BE2C (cell line): ENCODE data around the gene DPPA4.
"Not testable (repeated sequence)": the region's sequence is repeated elsewhere in the genome, so short reads cannot be mapped to it uniquely, and the experiment has no call there.

Experiments used
- DNase-seq: peaks from one replicate; pipeline ENCODE4 v3.0.0-alpha.2; 2020
- H3K27me3 ChIP-seq: fragments of 250-450 bp; sonication (Bioruptor Pico); 2 replicates; pipeline ENCODE4 v1.5.1; 2020; ENCODE audit warnings: mild to moderate bottlenecking
- H3K36me3 ChIP-seq: fragments of 250-450 bp; sonication (Bioruptor Pico); 2 replicates; pipeline ENCODE4 v1.5.1; 2020; ENCODE audit warnings: mild to moderate bottlenecking
- H3K4me1 ChIP-seq: fragments of 250-450 bp; sonication (Bioruptor Pico); 2 replicates; pipeline ENCODE4 v1.5.1; 2020
- H3K4me3 ChIP-seq: 2 replicates; pipeline ENCODE4 v1.5.1; 2011; ENCODE audit warnings: low read depth, low read length
- H3K9me3 ChIP-seq: fragments of 250-450 bp; sonication (Bioruptor Pico); 2 replicates; pipeline ENCODE4 v1.5.1; 2020
- TF ChIP-seq, protein P1 (sequence below): IDR thresholded peaks from 2 replicates; pipeline ENCODE4 v1.5.1; 2012; ENCODE audit warnings: mild to moderate bottlenecking, low read depth, low read length

DPPA4 gene

DNA sequence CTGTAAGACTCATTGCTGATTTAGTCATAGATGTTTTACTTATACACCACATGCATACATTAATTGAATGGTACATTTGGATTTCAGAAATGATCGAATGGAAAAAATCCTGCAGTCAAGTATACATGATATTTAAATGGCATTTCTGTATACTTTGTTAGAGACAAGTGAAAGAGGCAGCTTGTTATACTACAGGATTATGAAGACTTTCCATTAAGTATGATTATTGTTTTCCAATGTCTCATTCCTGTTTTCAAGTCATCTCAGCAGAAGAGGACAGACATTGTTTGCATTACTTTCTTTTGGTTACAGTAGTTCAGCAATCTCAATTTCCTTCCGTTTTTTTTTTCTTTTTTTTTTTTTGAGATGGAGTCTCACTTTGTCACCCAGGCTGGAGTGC, 36.6 kb upstream of the DPPA4 start:
- H3K36me3 ChIP-seq, result no peaks in the 10 kb centered on the region
- no peaks in the 10 kb centered on the region for H3K9me3 ChIP-seq
- H3K4me1 ChIP-seq, result no peaks in the 10 kb centered on the region
- DNase-seq, result no peak
- H3K27me3 ChIP-seq, result no peaks in the 10 kb centered on the region
- TF ChIP-seq, protein P1, sequence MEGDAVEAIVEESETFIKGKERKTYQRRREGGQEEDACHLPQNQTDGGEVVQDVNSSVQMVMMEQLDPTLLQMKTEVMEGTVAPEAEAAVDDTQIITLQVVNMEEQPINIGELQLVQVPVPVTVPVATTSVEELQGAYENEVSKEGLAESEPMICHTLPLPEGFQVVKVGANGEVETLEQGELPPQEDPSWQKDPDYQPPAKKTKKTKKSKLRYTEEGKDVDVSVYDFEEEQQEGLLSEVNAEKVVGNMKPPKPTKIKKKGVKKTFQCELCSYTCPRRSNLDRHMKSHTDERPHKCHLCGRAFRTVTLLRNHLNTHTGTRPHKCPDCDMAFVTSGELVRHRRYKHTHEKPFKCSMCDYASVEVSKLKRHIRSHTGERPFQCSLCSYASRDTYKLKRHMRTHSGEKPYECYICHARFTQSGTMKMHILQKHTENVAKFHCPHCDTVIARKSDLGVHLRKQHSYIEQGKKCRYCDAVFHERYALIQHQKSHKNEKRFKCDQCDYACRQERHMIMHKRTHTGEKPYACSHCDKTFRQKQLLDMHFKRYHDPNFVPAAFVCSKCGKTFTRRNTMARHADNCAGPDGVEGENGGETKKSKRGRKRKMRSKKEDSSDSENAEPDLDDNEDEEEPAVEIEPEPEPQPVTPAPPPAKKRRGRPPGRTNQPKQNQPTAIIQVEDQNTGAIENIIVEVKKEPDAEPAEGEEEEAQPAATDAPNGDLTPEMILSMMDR, result no peak
- no peak overlapping the region for H3K4me3 ChIP-seq

DNA sequence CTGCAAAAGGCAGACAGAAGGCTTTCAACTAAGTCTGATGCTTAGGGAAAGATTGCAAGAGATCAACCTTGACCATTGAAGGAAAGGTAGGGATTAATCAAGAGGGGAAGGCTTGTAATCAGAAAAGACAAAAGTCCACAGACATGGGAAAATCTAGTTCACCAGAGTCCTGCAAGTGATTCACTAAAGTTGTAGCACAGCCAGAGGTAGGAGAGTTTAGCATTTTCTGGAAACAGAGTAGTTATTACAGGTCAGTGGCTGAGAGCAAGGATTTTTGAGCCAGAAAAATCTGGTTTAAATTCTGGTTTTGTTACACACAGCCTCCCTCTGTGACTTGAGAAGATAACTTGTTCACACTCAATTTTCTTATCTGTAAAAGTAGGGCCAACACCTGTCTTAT, 35.3 kb upstream of the DPPA4 start:
- Histone ChIP-seq H3K9me3 (no peaks in the 10 kb centered on the region), H3K4me3 (no peak overlapping the region), H3K4me1 (no peaks in the 10 kb centered on the region), H3K36me3 (no peaks in the 10 kb centered on the region), H3K27me3 (no peaks in the 10 kb centered on the region)
- DNase-seq, result no peak
- TF ChIP-seq, protein P1, result no peak

DNA sequence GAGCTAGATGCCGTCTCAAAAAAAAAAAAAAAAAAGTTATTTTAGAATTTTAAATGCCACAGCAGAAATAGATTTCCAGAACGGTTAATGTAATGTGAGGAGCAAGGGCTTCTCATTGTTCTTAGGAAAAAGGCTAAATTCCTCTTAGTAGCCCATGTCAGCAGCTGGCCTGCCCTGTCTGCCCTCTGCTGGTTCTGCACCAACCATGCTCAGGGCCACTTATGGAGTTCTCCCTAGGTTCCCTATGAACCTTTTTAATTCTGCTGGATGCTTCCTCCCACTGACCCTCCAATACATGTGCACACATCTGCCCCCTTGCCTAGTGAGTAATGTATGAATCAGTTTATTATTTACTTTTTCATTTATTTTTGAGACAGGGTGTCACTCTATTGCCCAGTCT, 32.2 kb upstream of the DPPA4 start:
- Histone ChIP-seq H3K27me3 (no peaks in the 10 kb centered on the region), H3K4me1 (no peaks in the 10 kb centered on the region), H3K4me3 (no peak overlapping the region), H3K9me3 (no peaks in the 10 kb centered on the region), H3K36me3 (no peaks in the 10 kb centered on the region)
- TF ChIP-seq, protein P1, result no peak
- no peak for DNase-seq

DNA sequence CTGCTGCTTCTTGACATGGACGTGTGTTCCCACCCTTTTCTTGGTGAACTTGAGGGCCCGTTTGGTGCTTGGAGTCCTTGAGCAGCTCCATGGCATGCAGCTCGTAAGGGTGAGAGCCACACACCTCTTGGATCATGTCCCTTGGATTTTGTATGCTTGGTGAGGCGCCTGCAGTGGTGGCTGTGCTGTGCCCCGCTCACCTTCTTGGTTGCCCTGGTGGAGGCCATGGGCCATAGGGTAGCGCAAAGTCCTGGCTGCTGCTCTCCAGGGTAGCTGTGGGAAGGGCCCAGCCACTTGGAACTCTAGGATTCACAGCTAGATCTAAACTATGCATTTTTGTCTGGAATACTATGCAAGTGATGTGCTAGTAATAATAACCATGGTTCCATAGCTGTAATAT, 26.7 kb upstream of the DPPA4 start:
- no peaks in the 10 kb centered on the region for H3K9me3 ChIP-seq
- H3K4me3 ChIP-seq, result no peak overlapping the region
- H3K36me3 ChIP-seq, result no peaks in the 10 kb centered on the region
- no peaks in the 10 kb centered on the region for H3K4me1 ChIP-seq
- no peaks in the 10 kb centered on the region for H3K27me3 ChIP-seq
- TF ChIP-seq, protein P1, result no peak
- DNase-seq, result no peak

DNA sequence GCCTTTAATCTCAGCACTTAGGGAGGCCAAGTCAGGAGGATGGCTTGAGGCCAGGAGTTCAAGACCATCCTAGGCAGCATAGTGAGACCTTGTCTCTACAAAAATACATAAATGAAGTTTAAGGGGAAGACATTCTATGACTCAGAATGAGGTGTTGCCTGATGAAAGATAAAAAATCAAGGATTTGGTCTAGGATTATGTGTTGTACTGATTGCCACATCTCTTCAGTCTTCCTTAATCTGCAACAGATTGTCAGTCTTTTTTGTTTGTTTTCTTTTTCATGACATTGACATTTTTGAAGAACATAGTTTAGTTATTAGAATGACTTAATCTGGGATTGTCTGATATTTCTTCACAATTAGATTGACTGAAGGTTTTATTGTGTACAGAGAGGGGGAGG, 26.3 kb upstream of the DPPA4 start:
- no peaks in the 10 kb centered on the region for H3K27me3 ChIP-seq
- no peak overlapping the region for H3K4me3 ChIP-seq
- DNase-seq, result no peak
- H3K9me3 ChIP-seq, result no peaks in the 10 kb centered on the region
- no peaks in the 10 kb centered on the region for H3K4me1 ChIP-seq
- TF ChIP-seq, protein P1, result no peak
- H3K36me3 ChIP-seq, result no peaks in the 10 kb centered on the region

DNA sequence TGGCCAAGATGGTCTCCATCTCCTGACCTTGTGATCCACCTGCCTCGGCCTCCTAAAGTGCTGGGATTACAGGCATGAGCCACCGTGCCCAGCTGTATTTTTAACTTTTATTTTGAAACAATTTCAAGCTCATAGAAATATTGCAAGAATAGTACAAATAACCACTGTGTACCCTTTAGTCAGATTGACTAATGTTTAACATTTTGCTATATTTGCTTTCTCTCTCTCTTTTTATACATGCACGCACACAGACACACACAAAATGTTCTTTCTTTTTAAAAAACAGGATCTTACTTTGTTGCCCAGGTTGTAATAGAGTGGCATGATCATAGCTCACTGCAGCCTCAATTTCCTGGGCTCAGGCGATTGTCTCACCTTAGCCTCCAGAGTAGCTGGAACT, 25.5 kb upstream of the DPPA4 start:
- Histone ChIP-seq H3K27me3 (no peaks in the 10 kb centered on the region), H3K4me1 (no peaks in the 10 kb centered on the region), H3K9me3 (no peaks in the 10 kb centered on the region), H3K4me3 (no peak overlapping the region), H3K36me3 (no peaks in the 10 kb centered on the region)
- no peak for DNase-seq
- TF ChIP-seq, protein P1, result no peak

DNA sequence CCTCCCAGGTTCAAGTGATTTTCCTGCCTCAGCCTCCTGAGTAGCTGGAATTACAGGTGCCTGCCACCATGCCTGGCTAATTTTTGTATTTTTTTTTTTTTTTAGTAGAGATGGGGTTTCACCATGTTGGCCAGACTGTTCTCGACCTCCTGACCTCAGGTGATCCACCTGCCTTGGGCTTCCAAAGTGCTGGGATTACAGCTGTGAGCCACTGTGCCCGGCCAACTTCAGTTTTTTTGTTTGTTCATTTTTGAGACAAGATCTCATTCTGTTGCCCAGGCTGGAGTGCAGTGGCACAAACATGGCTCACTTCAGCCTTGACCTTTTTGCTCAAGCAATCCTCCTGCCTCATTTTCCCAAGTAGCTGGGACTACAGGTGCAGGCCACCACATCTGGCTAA, 21.5 kb upstream of the DPPA4 start:
- H3K27me3 ChIP-seq, H3K9me3 ChIP-seq, H3K4me3 ChIP-seq, H3K36me3 ChIP-seq, H3K4me1 ChIP-seq, DNase-seq: not testable (repeated sequence)
